ENCODE data around the gene ZNF185. TPM values are rescaled to one million over a fixed set of nuclear protein-coding genes. Genes with fewer than 3 reads are reported as not detected.
"Not testable (repeated sequence)": the region's sequence is repeated elsewhere in the genome, so short reads cannot be mapped to it uniquely, and the experiment has no call there.

Gene ZNF185
- polyA plus RNA-seq, 4 donors: 48.3 to 53.0 (median 49.6) TPM

GRCh38 chrX:152895121-152895520 is 2.7 kb upstream of the ZNF185 start:
- DNase-seq (ENCODE audit: low read depth in 4 of 4, low spot score in 3 of 4): no peak

- DNase-seq (ENCODE audit: low read depth in 4 of 4, low spot score in 3 of 4): no peak
These were observed 2.0 kb upstream of the ZNF185 start for GRCh38 chrX:152895724-152896420.

DNA sequence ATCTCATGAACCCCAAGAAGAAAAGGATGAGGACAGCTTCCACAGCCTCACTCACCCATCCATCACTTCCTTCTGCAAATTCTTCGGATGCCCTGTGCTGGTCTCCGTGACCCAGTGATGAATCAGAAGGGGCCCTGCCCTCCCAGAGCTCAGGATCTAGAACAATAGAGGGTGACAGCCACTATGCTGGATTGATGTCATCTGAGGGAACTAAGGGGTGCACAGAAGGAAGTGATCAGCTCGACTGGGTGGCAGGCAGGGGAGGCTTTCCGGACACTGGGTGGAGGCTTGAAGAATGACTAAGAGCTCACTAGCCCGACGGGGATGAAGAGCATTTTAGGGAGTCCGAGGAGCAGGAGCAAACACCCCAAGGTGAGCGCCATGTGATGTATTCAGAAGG is 1.4 kb upstream of the ZNF185 start:
- DNase-seq (ENCODE audit: low read depth in 4 of 4, low spot score in 3 of 4): no peak

DNA sequence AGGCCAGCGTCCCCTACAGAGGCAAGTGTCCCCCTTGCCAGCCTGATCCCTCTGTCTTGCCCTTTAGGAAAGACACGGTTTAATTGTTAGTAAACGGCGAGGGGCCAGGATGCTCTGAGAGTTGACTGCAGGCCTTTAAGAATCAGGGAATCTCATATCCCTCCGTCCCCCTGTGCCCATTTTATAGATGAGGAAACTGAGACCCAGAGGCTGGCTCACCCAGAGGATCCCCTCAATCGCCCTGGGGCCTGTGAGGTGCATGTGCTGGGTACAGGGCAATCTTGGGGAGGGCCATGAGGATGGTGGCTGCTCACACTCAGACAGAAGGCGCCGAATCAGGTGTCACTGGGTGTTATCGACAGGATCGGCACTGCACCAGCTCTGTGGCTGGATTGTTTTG is 575 bp downstream of the ZNF185 start:
- no peak for DNase-seq (ENCODE audit: low read depth in 4 of 4, low spot score in 3 of 4)

DNA sequence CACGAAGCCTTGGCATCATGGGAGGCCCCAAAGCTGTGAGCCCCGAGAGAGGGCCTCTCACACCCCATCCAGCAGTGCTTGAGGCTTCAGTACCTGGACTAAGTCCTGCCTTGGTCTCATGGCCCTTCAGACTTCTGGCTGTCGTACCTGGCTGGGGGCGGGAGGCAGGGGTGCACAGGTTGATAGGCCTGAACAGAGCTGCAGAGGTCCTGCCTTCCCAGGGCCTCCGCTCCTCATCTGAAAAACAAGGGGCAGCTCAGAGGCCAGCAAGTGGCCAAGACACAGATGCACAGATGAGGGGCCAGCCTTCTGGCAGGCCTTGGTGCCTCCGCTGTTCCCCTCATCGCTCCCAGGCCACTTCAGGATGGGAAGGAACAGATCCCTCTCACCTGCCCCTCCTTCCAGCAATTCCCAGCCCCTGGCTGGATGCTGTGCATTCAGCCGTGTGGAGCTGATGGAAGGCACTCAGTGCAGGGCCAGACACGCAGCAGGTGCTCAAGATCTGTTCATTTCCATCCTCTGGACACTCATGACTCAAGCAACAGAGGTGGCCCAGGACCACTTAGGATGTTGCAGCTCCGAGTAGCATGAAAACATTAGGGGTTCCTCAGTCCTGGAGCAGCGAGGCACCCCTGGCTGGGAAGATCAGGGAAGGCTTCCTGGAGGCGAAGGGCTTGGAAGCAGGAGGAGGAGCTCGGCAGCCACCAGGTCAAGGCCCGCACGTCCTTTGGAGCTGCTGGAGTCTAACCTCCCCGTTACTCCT is 1.4 kb downstream of the ZNF185 start:
- no peak for DNase-seq (ENCODE audit: low read depth in 4 of 4, low spot score in 3 of 4)

DNA sequence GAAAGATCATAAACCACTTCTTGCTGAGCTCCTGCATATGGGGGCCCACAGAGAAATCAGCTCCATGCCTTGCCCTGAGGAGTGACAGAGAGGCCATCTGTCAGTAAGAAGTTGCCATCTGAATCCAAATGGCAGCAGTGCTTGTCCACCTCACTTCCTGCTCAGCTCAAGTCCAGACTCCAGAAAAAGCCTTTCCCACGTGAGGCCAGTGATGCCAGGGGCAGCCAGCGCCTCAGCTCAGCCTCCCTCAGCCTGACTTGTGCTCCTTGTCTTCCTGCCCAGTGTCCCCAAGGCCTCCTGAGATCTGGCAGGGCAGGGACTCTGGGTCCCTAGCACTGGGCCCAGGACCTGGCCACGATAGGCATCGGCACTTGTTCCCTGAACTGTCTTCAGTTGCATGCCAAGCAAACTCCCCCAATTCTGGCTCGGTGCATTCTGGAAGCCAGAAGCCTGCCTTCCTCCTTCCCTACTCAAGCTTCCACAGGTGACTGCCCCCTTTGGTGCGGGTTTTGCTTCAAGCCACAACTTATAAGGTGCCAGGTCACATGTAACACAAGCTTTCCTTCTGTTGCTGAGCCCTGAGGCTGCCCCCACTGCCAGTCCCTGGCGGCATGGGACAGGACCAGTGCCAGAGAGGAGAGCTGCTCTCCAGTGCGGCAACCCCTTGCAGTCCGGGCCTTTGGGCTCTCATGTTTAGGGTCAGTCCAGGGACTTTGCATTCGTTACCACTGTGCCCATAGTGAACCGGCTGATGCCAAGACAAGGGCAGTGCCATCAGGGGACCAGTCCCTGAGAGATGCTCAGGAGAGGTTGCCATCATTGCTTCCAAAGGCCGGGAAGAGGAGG is 2.2 kb downstream of the ZNF185 start:
- no peak for DNase-seq (ENCODE audit: low read depth in 4 of 4, low spot score in 3 of 4)

- DNase-seq (ENCODE audit: low read depth in 4 of 4, low spot score in 3 of 4): no peak
These were observed 3.1 kb downstream of the ZNF185 start for GRCh38 chrX:152900937-152901445.

DNA sequence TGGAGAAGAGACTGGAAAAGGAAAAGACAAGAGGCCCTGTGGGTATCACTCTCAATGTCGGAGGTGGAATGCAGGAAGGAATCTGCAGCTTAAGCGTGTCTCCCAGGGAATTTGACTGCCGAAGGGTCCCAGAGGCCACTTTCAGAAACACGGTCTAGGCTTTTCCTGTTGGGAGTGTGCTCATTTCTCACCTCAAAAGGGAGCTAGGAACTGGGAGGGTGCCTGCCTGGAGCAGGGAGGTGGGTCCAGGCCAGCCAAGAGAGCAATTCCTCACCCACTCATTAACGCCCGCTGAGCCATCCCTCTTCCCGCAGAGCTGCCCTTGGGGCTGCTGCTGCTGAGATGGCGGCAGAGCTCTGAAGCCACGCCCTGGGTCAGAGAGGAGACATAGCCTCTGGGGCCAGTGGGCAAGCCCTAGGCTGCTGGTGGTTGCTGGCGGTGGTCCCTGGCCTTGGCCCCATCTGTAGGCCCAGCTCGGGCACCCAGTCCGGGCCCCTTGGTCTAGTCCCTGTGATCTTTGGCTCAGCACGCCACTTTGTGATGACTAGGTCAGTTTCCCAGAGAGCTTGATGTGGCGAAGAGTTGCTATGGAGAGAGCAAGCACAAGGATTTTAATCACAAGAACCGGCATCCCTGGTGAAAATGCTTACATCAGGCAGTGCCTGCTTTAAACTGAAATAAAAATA is 4.1 kb downstream of the ZNF185 start:
- DNase-seq (ENCODE audit: low read depth in 4 of 4, low spot score in 3 of 4): no peak

GRCh38 chrX:152902502-152902820 is 4.6 kb downstream of the ZNF185 start:
- no peak for DNase-seq (ENCODE audit: low read depth in 4 of 4, low spot score in 3 of 4)

- DNase-seq (ENCODE audit: low read depth in 4 of 4, low spot score in 3 of 4): no peak
These were observed 5.7 kb downstream of the ZNF185 start for GRCh38 chrX:152903589-152903988.

GRCh38 chrX:152904151-152905080 is 6.5 kb downstream of the ZNF185 start:
- DNase-seq (ENCODE audit: low read depth in 4 of 4, low spot score in 3 of 4): no peak

DNA sequence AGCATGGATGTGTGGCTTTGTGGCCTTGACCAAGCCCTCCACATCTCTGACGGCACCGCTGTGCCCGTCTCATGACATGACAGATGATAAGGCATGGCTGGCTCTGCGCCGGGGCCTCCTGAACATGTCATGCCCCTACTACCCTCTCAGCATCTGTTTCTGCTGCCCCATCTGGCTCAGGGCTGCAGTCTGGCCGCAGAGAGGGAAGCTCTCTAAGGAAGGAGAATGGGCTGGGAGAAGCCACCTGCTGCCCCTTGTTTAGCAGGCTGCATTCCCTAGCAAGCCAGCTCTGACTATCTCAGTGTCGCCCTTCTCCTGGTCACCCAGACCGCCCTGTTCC is 7.2 kb downstream of the ZNF185 start:
- no peak for DNase-seq (ENCODE audit: low read depth in 4 of 4, low spot score in 3 of 4)

- no peak for DNase-seq (ENCODE audit: low read depth in 4 of 4, low spot score in 3 of 4)
These were observed 9.3 kb downstream of the ZNF185 start for GRCh38 chrX:152907084-152907651.

DNA sequence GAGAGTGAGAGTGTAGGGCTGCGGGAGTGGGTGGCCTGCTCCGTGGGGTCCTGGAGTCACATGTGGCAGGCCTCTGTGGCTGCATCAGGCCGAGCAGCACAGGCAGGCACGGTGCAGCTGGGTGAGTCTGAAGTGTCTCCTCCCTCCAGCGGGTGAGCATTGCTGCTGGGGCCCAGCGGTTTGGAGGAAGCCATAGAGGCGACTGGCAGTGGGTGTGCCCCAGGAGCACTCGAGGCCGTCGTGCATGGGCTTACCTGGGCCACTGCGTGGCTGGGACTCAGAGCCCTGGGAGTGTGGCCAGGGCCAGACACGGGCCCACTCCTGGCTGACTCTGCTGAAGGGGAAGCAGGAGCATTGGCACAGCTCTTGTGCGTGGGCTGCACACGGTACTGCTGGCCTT is 10.6 kb downstream of the ZNF185 start:
- no peak for DNase-seq (ENCODE audit: low read depth in 4 of 4, low spot score in 3 of 4)

DNA sequence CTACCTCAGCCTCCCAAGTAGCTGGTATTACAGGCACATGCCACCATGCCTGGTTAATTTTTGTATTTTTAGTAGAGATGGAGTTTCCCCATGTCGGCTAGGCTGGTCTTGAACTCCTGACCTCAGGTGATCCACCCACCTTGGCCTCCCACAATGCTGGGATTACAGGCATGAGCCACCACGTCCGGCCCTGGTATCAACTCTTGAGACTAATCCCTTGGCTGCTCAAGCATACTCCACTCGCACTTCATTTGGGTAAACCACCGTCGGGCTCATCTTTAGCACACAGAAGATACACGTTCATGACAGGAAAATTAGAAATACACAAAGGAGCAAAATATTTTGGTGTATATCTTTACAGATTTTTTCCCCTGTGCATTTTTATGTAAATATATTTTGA is 12.2 kb downstream of the ZNF185 start:
- not testable (repeated sequence) for DNase-seq (ENCODE audit: low read depth in 4 of 4, low spot score in 3 of 4)

DNA sequence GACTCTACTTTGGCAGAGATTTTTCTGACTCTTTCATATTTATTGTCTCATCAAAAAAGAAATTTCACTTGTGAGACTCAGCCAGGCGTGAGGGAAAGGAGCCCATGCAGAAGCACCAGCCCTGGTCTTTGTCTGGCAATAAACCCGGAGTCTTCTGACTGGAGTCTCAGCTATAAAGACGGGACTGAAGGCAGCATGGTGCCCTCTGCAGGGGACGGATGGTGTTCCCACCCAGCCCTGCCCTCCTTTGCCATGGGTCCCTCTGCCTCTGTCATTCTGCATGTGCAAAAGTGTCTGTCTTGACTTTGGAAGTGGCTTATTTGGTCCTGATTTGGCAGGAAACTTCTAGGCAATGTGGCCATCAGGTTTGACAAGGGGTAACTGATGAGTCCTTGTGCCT is 14.2 kb downstream of the ZNF185 start:
- DNase-seq (ENCODE audit: low read depth in 4 of 4, low spot score in 3 of 4): no peak

GRCh38 chrX:152912641-152913040 is 14.8 kb downstream of the ZNF185 start:
- no peak for DNase-seq (ENCODE audit: low read depth in 4 of 4, low spot score in 3 of 4)

DNA sequence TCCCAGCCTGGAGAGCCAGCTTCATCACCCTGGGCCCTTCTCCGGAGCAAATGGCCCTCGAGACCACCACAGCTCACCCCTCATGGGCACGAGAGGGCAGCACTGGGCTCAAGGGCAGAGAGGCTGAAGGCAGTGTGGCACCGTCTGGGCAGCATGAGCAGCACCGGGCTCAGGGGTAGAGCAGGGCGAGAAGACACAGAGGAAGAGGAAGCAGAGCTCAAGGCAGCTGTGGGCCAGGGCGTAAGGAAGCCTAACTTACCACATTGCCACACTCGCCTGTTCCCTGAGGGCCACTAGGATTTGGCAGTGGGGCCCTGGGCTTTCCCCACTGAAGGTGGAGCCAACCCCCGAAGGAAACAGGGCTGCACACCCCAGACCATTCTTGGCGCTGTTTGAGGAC is 15.5 kb downstream of the ZNF185 start:
- no peak for DNase-seq (ENCODE audit: low read depth in 4 of 4, low spot score in 3 of 4)

DNA sequence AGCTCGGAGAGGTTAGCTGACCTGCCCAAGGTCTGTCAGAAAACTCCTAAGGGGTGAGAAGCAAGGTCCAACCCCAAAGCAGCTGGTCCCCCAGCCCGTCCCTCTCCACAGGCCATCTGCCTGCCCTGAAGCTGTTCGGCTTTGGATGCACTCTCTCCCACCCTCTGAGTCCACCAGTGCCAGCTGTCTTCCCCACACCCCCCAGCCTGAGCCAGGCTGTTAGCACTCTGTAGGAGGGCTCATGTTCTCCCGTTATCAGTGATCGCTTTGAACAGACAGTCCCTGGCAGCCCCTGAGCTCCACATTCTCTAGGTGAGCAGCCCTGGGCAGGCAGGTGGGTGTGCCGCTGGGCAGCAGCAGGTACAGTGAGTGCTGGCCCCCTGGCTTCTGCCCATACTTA is 16.0 kb downstream of the ZNF185 start:
- DNase-seq (ENCODE audit: low read depth in 4 of 4, low spot score in 3 of 4): no peak
